ENCODE results near the gene NAPSA. TPM values are rescaled to one million over a fixed set of nuclear protein-coding genes. Genes with fewer than 3 reads are reported as not detected.

The NAPSA gene
- total RNA-seq, 4 donors from 2014 or later, result 1.7 to 3.7 (median 3.5) TPM; not detected in 1

- H3K27ac ChIP-seq, result no peak overlapping the region
- H3K9me3 ChIP-seq, result no peaks in the 10 kb centered on the region
- no peak overlapping the region for H3K4me3 ChIP-seq
- H3K4me1 ChIP-seq, result peaks cover 27% of the 10 kb centered on the region
- H3K27me3 ChIP-seq, result no peaks in the 10 kb centered on the region
- no peak for DNase-seq (ENCODE audit: low spot score in 2 of 2)
- WGBS, result 95% methylated on average over 10 of the region's 11 CpGs
- H3K36me3 ChIP-seq, result peaks cover 56% of the 10 kb centered on the region
- TF ChIP-seq CTCF (IDR thresholded peaks at IDR 0.05) (no peak), EP300 (IDR thresholded peaks at IDR 0.05) (no peak), POLR2AphosphoS5 (IDR thresholded peaks at IDR 0.05) (no peak), POLR2A (IDR thresholded peaks at IDR 0.05) (no peak)
These were observed 14.2 kb upstream of the NAPSA start for GRCh38 chr19:50379602-50380001.

DNA sequence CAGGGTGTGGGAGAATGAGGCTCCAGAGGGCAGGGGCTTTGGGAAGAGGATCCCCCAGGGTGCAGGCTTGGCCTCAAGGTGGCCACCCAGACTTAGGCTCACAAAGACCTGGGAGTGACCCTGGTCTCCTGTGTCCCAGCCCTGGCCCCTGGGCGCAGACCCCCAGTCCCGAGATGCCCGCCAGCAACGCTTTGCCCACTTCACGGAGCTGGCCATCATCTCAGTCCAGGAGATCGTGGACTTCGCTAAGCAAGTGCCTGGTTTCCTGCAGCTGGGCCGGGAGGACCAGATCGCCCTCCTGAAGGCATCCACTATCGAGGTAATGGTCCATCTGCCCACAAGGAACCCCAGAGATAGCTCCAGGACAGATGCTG lies 13.4 kb upstream of the NAPSA start:
- 94% methylated on average over 9 of the region's 10 CpGs for WGBS
- no peak overlapping the region for H3K4me3 ChIP-seq
- peaks cover 56% of the 10 kb centered on the region for H3K36me3 ChIP-seq
- peaks cover 22% of the 10 kb centered on the region for H3K4me1 ChIP-seq
- TF ChIP-seq EP300 (IDR thresholded peaks at IDR 0.05) (no peak), POLR2AphosphoS5 (IDR thresholded peaks at IDR 0.05) (no peak), POLR2A (IDR thresholded peaks at IDR 0.05) (no peak), CTCF (IDR thresholded peaks at IDR 0.05) (no peak)
- no peaks in the 10 kb centered on the region for H3K27me3 ChIP-seq
- DNase-seq (ENCODE audit: low spot score in 2 of 2), result no peak
- H3K27ac ChIP-seq, result no peak overlapping the region
- no peaks in the 10 kb centered on the region for H3K9me3 ChIP-seq

GRCh38 chr19:50378169-50378862 lies 12.9 kb upstream of the NAPSA start:
- Histone ChIP-seq H3K4me3 (no peak overlapping the region), H3K4me1 (peaks cover 17% of the 10 kb centered on the region), H3K27me3 (no peaks in the 10 kb centered on the region), H3K36me3 (peaks cover 56% of the 10 kb centered on the region), H3K27ac (no peak overlapping the region), H3K9me3 (no peaks in the 10 kb centered on the region)
- no peak for TF ChIP-seq POLR2A (IDR thresholded peaks at IDR 0.05)
- TF ChIP-seq EP300 (IDR thresholded peaks at IDR 0.05), result no peak
- TF ChIP-seq CTCF (IDR thresholded peaks at IDR 0.05), result no peak
- TF ChIP-seq POLR2AphosphoS5 (IDR thresholded peaks at IDR 0.05), result no peak
- DNase-seq (ENCODE audit: low spot score in 2 of 2), result no peak
- WGBS, result 94% methylated on average over 33 of the region's 36 CpGs

- Histone ChIP-seq H3K4me1 (peaks cover 15% of the 10 kb centered on the region), H3K27me3 (no peaks in the 10 kb centered on the region), H3K4me3 (no peak overlapping the region), H3K27ac (no peak overlapping the region), H3K36me3 (peaks cover 53% of the 10 kb centered on the region), H3K9me3 (no peaks in the 10 kb centered on the region)
- DNase-seq (ENCODE audit: low spot score in 2 of 2), result no peak
- TF ChIP-seq CTCF (IDR thresholded peaks at IDR 0.05), result no peak
- TF ChIP-seq EP300 (IDR thresholded peaks at IDR 0.05), result no peak
- no peak for TF ChIP-seq POLR2A (IDR thresholded peaks at IDR 0.05)
- TF ChIP-seq POLR2AphosphoS5 (IDR thresholded peaks at IDR 0.05), result no peak
- WGBS, result 76% methylated on average over 9 of the region's 9 CpGs
These were observed 12.1 kb upstream of the NAPSA start for GRCh38 chr19:50377517-50377916.

DNA sequence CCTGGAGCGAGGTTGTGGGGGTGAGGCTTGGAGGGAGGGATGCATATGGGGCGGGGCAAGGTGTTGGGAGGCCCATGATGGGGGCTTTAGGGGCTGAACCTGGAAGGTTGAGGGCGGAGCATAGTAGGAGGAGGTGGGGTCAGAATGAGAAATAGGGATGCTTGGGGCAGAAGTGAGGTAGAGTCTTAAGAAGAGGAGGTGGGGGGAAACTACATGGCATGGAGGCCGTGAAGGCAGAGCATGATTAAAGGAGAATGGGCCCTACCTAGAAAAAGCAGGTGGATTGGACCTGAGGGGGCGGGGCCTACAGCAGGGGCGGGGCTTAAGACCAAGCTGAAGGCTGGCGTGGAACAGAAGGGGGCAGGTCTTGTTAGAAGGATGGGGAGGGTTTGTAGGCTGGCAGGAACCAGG lies 11.6 kb upstream of the NAPSA start:
- Histone ChIP-seq H3K36me3 (peaks cover 48% of the 10 kb centered on the region), H3K4me1 (peaks cover 15% of the 10 kb centered on the region), H3K4me3 (peak overlapping the region; percentile 97), H3K9me3 (no peaks in the 10 kb centered on the region), H3K27ac (peak overlapping the region; percentile 100), H3K27me3 (no peaks in the 10 kb centered on the region)
- TF ChIP-seq EP300 (IDR thresholded peaks at IDR 0.05) (no peak), POLR2AphosphoS5 (IDR thresholded peaks at IDR 0.05) (no peak), CTCF (IDR thresholded peaks at IDR 0.05) (no peak), POLR2A (IDR thresholded peaks at IDR 0.05) (no peak)
- peak in 1 of 2 donors; percentile 84 for DNase-seq (ENCODE audit: low spot score in 2 of 2)
- 39% methylated on average over 7 of the region's 7 CpGs for WGBS

Data from suprapubic skin (tissue), 4 donors.